BJ (cell line): ENCODE data around the gene DFFA. TPM values are rescaled to one million over a fixed set of nuclear protein-coding genes. Genes with fewer than 3 reads are reported as not detected.
"Not testable (repeated sequence)": the region's sequence is repeated elsewhere in the genome, so short reads cannot be mapped to it uniquely, and the experiment has no call there.

Experiments
- CTCF ChIA-PET: fragments of 350-600 bp; formaldehyde crosslinking; extraction: SDS; loops from one replicate; lab custom pipeline; 2021; ENCODE audit warnings: antibody characterized with exemption, inconsistent platforms; lab: Yijun Ruan, JAX
- POLR2A ChIA-PET: fragments of 300-600 bp; sonication (Branson Sonifier 250); formaldehyde crosslinking; extraction: SDS; loops from one replicate; lab custom pipeline; 2021; ENCODE audit warnings: antibody characterized with exemption; lab: Charles Lee
- DNase-seq: peaks from one replicate; pipeline ENCODE4 v3.0.0-alpha.2; 2011; ENCODE audit warnings: low read depth
- H3K27me3 ChIP-seq: 2 replicates; pipeline ENCODE4 v1.6.0; 2011; ENCODE audit warnings: low read length; ENCODE audit not compliant: control insufficient read depth, insufficient read depth
- H3K36me3 ChIP-seq: 2 replicates; pipeline ENCODE4 v1.5.1; 2011; ENCODE audit warnings: low read length; ENCODE audit not compliant: control insufficient read depth, insufficient read depth
- H3K4me3 ChIP-seq: 2 replicates; pipeline ENCODE4 v1.5.1; 2011; ENCODE audit warnings: low read depth, mild to moderate bottlenecking, control low read depth, low read length
- CTCF ChIP-seq: IDR thresholded peaks from 2 replicates; pipeline ENCODE4 v1.5.1; 2011; ENCODE audit warnings: low read depth, mild to moderate bottlenecking, control low read depth, inconsistent platforms, low read length, moderate library complexity; ENCODE audit not compliant: insufficient read depth
- polyA plus RNA-seq: library from polyadenylated mRNA; depleted of rRNA; stranded (reverse); fragments of >200 nt; gene quantifications from 2 replicates; pipeline ENCODE4 v1.2.3, GENCODE V29; 2011

Gene DFFA
- polyA plus RNA-seq, 1 experiment: 33.8 TPM

GRCh38 chr1:10428984-10429383 is 43.3 kb downstream of the DFFA start:
- Histone ChIP-seq H3K36me3 (no peaks in the 10 kb centered on the region), H3K27me3 (no peaks in the 10 kb centered on the region), H3K4me3 (no peak overlapping the region)
- CTCF ChIA-PET: interaction anchor here (0.6 to 9.1 kb wide), 14 partner anchors 20 to 801 kb away, joined by 3 to 180 read pairs (median 5); partner anchors contain the start of gene PGD
- POLR2A ChIA-PET: no interaction called here
- DNase-seq: no peak
- TF ChIP-seq CTCF: no peak

- H3K4me3 ChIP-seq, H3K36me3 ChIP-seq, POLR2A ChIA-PET, H3K27me3 ChIP-seq, DNase-seq: not testable (repeated sequence)
- CTCF ChIA-PET: interaction anchor here (1.0 to 1.1 kb wide), 2 partner anchors 50 to 552 kb away, joined by 3 read pairs; no protein-coding TSS in a partner anchor
Measured at GRCh38 chr1:10426535-10426848, 45.8 kb downstream of the DFFA start.

- H3K36me3 ChIP-seq, DNase-seq, H3K27me3 ChIP-seq, H3K4me3 ChIP-seq, POLR2A ChIA-PET: not testable (repeated sequence)
- CTCF ChIA-PET: interaction anchor here (1.0 to 1.2 kb wide), 3 partner anchors 48 to 552 kb away, joined by 3 to 4 read pairs (median 3); no protein-coding TSS in a partner anchor
Measured at GRCh38 chr1:10425826-10426534, 46.3 kb downstream of the DFFA start.

- CTCF ChIA-PET: interaction anchor here (0.8 to 1.6 kb wide), 5 partner anchors 41 to 215 kb away, joined by 3 to 11 read pairs (median 5); partner anchors contain the start of gene KIF1B
- no peak for DNase-seq
- no peak overlapping the region for H3K4me3 ChIP-seq
- TF ChIP-seq CTCF: no peak
- POLR2A ChIA-PET: no interaction called here
- H3K27me3 ChIP-seq: no peaks in the 10 kb centered on the region
- H3K36me3 ChIP-seq: peaks cover 2% of the 10 kb centered on the region; the same call in 1 of the 2 replicates
Measured at GRCh38 chr1:10424651-10425050, 47.7 kb downstream of the DFFA start.

- peak; percentile 33; the same call in 1 of the 2 replicates for TF ChIP-seq CTCF
- Histone ChIP-seq H3K36me3 (peaks cover 7% of the 10 kb centered on the region), H3K27me3 (no peaks in the 10 kb centered on the region), H3K4me3 (no peak overlapping the region)
- POLR2A ChIA-PET: no interaction called here
- no peak for DNase-seq
- CTCF ChIA-PET: interaction anchor here (0.8 to 1.6 kb wide), 6 partner anchors 15 to 214 kb away, joined by 3 to 11 read pairs (median 4); partner anchors contain the start of gene KIF1B
Measured at GRCh38 chr1:10424034-10424433, 48.3 kb downstream of the DFFA start.

- Histone ChIP-seq H3K27me3 (no peaks in the 10 kb centered on the region), H3K36me3 (peaks cover 12% of the 10 kb centered on the region), H3K4me3 (no peak overlapping the region)
- DNase-seq: no peak
- no peak for TF ChIP-seq CTCF
- ChIA-PET CTCF (no interaction called here), POLR2A (no interaction called here)
Measured at GRCh38 chr1:10421637-10422036, 50.7 kb downstream of the DFFA start.
